GM19025 (cell line): ENCODE results near the gene COMMD3.

Source experiments
- ATAC-seq: cut with Tn5 transposase; IDR thresholded peaks from one replicate; pipeline ENCODE4 v1.9.1; 2021; ENCODE audit warnings: mild to moderate bottlenecking, low read depth, moderate library complexity; ENCODE audit not compliant: unreplicated experiment

The COMMD3 gene

GRCh38 chr10:22364407-22365140 lies 48.4 kb downstream of the COMMD3 start:
- ATAC-seq: no peak

GRCh38 chr10:22365233-22365632 lies 49.0 kb downstream of the COMMD3 start:
- ATAC-seq: no peak

GRCh38 chr10:22365644-22366434 lies 49.7 kb downstream of the COMMD3 start:
- no peak for ATAC-seq

GRCh38 chr10:22366435-22366703 lies 50.2 kb downstream of the COMMD3 start:
- no peak for ATAC-seq

- ATAC-seq: no peak
Observed at GRCh38 chr10:22366771-22367170, 50.6 kb downstream of the COMMD3 start.

GRCh38 chr10:22367471-22367870 lies 51.3 kb downstream of the COMMD3 start:
- no peak for ATAC-seq

- no peak for ATAC-seq
Observed at GRCh38 chr10:22368402-22368801, 52.2 kb downstream of the COMMD3 start.

- ATAC-seq: no peak
Observed at GRCh38 chr10:22368981-22369380, 52.8 kb downstream of the COMMD3 start.

- no peak for ATAC-seq
Observed at GRCh38 chr10:22369434-22370072, 53.4 kb downstream of the COMMD3 start.
